Epithelial cell of esophagus (primary cell): Measurements from ENCODE around the gene SORCS2.
"Not testable (repeated sequence)": the region's sequence is repeated elsewhere in the genome, so short reads cannot be mapped to it uniquely, and the experiment has no call there.

Experiments
- DNase-seq: peaks from one replicate; pipeline ENCODE4 v3.0.0; 2010; ENCODE audit warnings: low read depth
- H3K4me3 ChIP-seq: 2 replicates; pipeline ENCODE4 v1.5.1; 2011; ENCODE audit warnings: mild to moderate bottlenecking, low read length, control low read depth
- TF ChIP-seq, protein P1 (sequence below): IDR thresholded peaks from 2 replicates; pipeline ENCODE4 v1.5.1; 2011; ENCODE audit warnings: low read depth, mild to moderate bottlenecking, low read length, control low read depth, inconsistent platforms; ENCODE audit not compliant: insufficient read depth; ENCODE audit errors: missing control alignments

Gene SORCS2

DNA sequence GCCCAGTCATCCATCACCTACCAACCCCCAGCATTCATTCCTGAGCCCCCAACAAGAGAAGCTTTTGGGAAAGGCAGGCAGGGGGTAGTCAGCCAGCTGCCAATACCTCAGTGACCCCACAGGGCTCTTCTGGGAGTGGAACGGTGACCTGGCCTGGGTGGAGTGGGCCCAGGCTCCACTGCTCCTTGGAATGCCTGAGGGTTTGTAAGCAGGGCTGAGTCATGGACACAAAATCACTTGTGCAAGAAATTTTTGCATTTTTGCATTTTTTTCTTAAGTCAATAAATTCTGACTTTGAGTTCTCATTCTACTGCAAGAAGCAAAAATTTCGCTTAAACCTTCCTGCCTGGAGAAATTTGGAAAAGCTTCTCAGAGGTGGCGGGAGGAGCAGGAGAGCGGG is 18.5 kb downstream of the SORCS2 start:
- TF ChIP-seq, protein P1, sequence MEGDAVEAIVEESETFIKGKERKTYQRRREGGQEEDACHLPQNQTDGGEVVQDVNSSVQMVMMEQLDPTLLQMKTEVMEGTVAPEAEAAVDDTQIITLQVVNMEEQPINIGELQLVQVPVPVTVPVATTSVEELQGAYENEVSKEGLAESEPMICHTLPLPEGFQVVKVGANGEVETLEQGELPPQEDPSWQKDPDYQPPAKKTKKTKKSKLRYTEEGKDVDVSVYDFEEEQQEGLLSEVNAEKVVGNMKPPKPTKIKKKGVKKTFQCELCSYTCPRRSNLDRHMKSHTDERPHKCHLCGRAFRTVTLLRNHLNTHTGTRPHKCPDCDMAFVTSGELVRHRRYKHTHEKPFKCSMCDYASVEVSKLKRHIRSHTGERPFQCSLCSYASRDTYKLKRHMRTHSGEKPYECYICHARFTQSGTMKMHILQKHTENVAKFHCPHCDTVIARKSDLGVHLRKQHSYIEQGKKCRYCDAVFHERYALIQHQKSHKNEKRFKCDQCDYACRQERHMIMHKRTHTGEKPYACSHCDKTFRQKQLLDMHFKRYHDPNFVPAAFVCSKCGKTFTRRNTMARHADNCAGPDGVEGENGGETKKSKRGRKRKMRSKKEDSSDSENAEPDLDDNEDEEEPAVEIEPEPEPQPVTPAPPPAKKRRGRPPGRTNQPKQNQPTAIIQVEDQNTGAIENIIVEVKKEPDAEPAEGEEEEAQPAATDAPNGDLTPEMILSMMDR: no peak
- no peak for DNase-seq
- H3K4me3 ChIP-seq: no peak overlapping the region

DNA sequence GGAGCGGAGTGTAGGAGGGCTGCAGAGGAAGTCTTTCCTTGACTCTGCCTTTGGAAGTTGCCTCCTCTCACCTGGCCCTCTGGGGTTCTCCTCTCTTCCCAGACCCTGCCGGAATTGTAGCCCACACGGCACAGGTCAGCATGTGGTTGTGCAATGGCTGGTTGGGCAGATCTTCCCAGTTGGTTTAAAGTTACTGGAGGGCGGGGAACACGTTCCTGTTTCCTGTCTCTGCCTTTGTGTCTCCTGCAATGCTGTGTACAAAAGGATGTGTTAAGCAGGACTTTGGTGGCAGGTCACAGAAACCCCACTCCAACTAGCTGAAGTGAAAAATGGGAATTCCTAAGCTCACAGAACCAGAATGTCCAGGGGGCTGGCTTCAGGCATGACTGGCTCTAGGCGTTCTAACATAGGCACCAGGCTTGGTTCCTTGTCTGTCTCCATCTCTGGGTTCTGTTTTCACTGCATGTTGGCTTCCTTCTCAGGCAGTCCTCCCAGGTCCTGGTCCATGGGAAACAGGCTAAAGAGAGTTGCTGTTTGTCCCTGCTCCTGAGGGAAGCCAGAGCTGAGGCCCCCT is 19.9 kb downstream of the SORCS2 start:
- no peak for DNase-seq
- TF ChIP-seq, protein P1: no peak
- no peak overlapping the region for H3K4me3 ChIP-seq

DNA sequence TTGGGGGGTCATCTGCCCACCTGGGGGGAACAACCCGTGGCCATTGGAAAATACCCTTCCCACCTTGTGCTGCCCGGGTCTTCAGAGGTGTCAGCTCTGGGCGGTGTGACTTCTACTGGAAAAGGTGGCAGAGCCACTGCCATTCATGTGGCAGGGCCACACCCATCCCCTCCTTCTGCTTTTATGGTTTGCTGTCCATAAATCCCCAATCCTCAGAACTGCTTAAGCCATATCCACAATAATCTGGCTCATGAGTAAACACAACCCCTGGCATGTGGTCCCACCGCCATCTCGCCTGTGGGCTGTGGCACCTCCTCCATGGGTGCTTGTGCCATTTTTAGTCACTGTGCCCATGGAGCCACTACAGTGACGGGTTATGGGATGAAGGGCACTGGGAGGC is 20.6 kb downstream of the SORCS2 start:
- no peak for DNase-seq
- TF ChIP-seq, protein P1: no peak
- H3K4me3 ChIP-seq: no peak overlapping the region

DNA sequence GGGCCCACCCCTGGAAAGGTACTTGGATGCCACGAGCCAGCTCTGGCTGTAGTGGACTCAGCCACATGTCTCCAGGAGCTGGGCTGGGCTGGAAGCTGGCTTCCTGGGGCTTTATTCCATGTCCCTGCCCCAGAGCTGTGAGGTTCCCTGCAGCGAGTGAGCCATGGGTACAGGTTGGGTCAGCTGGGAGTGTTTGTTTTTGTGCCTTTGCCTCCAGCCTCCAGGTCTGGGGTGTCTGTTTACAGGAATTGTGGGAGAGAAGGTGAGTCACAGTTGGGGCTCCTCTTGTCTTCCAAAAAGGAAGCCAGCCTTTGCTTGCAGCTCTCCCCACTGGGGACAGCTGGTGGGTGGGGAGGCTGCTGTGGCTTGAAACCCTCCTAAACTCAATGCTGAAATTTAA is 21.5 kb downstream of the SORCS2 start:
- no peak overlapping the region for H3K4me3 ChIP-seq
- TF ChIP-seq, protein P1: no peak
- DNase-seq: no peak

DNA sequence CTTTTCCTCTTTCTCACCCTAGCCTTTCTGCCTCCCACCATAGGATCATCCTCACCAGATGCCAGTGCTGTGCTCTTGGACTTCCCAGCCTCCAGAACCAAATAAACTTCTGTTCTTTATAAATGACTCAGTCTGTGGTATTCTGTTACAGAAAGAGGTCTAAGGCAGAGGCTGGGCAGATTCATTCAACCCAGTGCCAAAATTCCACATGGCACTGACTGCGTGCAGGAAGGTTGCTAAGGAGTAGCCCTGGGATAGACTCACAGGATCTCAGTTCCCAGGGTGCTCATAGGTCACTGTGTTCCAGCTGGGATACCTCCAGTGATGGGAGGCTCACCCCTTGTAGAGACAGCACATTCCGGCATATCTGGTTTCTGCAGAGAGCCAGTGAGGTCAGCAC is 22.0 kb downstream of the SORCS2 start:
- no peak overlapping the region for H3K4me3 ChIP-seq
- DNase-seq: no peak
- TF ChIP-seq, protein P1: no peak

DNA sequence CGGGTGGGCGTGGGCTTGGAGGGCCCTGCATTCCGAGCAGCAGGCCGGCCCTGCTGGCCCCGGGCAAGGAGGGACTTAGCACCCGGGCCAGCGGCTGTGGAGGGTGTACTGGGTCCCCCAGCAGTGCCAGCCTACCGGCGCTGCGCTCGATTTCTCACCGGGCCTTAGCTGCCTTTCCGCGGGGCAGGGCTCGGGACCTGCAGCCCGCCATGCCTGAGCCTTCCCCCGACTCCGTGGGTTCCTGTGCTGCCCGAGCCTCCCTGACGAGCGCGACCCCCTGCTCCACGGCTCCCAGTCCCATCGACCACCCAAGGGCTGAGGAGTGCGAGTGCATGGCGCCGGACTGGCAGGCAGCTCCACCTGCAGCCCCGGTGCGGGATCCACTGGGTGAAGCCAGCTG is 22.8 kb downstream of the SORCS2 start:
- H3K4me3 ChIP-seq, DNase-seq: not testable (repeated sequence)

DNA sequence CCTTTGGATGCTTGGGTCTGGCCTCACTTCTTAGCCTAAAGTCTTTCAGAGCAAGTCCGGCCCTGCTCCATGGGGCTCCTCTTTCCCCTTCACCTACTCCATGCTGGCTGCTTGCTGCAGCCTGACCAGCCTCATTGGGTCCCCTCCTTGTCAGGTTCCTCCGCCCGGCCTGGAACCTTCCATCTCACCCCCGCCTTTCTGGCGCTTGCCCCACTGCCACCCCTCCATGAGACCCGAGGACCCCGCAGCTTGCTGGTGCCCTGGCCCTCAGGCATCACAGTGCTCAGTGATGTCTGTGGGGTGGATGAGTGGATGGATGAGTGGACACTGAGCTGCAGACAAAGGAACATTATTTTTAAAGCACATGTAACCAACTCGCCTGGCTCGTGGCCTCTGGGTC is 24.7 kb downstream of the SORCS2 start:
- no peak for DNase-seq
- TF ChIP-seq, protein P1: no peak
- H3K4me3 ChIP-seq: no peak overlapping the region
